G401.6 (cell line): ENCODE results near the gene BDP1.
"Not testable (repeated sequence)": the region's sequence is repeated elsewhere in the genome, so short reads cannot be mapped to it uniquely, and the experiment has no call there.

ENCODE experiments used
- FAIRE-seq: peaks from 2 replicates; lab custom pipeline; 2012; peaks lifted over from hg19 to GRCh38; lab: Jason Lieb, UNC

BDP1 gene, protein sequence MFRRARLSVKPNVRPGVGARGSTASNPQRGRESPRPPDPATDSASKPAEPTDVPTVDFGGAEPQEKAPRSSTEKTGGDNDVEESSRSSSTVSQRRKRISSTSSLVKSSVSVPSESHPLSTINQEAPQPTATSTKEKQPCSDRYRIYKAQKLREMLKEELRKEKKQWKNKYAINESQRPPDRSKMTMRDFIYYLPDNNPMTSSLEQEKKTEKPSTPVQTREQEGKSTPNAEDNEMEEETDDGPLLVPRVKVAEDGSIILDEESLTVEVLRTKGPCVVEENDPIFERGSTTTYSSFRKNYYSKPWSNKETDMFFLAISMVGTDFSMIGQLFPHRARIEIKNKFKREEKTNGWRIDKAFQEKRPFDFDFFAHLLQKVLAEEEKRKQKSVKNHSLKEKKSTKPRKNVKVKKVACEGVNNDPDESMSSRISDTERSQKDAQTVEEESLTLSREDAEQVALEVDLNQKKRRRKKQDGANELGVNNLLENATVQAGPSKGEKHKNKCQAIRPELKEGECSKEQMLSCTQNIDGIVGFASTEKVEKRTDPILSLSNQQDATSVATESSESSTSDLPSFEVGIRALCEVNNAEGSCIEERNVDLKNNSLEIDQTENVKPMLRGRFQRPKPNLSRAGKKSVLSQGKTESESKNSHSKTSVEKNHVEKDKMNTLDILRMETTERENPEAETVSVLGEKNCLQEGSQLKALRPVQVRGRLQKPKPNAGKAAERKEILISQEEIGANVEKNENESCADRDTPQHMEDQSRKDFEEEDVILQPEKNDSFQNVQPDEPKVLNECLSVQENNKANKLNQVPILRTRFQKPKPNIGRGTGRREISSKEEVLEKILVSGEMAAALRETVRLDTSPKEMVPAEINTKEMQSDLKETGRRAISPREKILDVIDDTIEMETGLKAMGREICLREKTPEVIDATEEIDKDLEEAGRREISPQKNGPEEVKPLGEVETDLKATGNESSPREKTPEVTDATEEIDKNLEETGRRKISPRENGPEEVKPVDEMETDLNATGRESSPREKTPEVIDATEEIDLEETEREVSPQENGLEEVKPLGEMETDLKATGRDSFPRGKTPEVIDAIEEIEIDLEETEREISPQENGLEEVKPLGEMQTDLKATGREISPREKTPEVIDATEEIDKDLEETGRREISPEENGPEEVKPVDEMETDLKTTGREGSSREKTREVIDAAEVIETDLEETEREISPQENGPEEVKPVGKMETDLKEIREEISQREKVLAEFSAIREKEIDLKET (N-terminal part only)

GRCh38 chr5:71455427-71456361, at the start of gene BDP1:
Gene BDP1, plus strand, starts transcription at chr5:71455651. Its CDS starts 227 bp downstream, at chr5:71455878.
- FAIRE-seq, result peak; percentile 73

- FAIRE-seq, result not testable (repeated sequence)
Observed at GRCh38 chr5:71410088-71410487, 45.4 kb upstream of the BDP1 start.

GRCh38 chr5:71415626-71416025, 39.8 kb upstream of the BDP1 start:
- not testable (repeated sequence) for FAIRE-seq

- FAIRE-seq, result not testable (repeated sequence)
Observed at GRCh38 chr5:71418026-71418425, 37.4 kb upstream of the BDP1 start.

- FAIRE-seq, result not testable (repeated sequence)
Observed at GRCh38 chr5:71421278-71421677, 34.2 kb upstream of the BDP1 start.

- not testable (repeated sequence) for FAIRE-seq
Observed at GRCh38 chr5:71423896-71424295, 31.6 kb upstream of the BDP1 start.

DNA sequence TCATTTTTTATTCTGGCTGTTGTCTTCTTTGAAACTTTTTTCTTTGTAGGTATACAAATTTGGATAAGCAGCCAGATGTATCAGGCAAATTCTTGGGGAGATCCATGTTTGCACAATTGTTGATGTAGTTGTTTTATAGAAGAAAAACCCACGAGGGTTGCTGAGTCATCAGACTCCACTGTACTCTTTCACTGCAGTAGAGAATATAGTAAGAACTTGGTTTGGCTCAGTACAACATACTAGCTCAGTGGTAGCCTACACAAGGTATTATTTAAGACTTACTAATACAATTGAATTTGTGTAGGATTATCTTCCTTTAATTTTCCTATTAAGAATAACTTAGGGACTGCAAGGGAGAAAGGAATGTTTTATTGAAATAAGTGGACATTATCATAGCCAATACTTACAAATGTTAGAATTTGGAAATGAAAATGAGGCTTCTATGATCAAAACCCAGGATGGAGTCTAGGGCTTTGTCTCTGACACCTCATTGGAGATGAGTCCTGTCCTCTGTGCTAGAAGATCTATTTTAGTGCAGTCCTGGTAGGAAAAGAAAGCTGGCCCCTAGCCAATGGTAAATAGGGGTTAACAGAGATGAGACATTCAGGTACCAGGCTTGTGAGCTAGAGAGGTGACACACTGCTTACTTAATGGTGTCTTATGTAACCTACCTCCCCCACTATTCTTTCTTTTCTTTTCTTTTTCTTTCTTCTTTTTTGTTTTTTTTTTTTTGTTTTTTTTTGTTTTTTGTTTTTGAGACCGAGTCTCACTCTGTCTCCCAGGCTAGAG, 28.6 kb upstream of the BDP1 start:
- not testable (repeated sequence) for FAIRE-seq

DNA sequence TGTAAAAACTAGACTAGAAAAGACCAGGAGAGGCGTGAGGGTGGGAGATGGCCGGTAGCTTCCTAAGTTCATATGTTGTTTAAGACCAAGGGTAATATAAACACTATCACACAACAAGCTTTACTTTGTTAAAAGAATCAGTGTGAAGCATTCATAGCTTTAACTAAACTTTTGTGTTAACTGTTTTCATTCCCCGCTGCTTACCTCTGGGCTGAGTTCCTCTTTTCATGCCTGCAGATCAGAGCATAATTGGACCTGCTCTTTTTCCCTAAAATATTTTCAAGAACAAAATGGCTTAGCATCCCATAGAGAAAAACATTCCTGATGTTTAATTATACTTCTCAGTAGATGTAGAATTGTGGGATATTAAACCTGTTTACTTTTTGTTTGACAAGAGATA, 23.0 kb upstream of the BDP1 start:
- FAIRE-seq, result not testable (repeated sequence)

DNA sequence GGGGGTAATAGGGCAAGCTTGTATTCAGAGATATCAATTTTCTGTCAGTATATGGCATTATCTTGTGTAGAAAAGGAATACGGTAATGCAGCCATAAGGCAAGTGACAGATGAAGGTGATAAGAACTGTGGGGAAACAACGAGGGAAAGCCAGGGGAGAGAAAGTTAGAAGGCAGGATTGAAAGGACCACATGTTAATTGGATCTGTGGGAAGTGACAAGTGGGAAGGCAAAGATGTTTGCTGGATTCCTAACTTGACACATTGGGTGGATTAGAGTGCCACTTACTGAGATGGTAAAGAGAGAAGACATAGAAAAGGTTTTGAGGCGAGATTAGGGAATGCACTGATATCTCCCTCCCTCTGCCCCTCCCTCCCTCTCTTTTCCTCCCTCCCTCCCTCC, 20.6 kb upstream of the BDP1 start:
- not testable (repeated sequence) for FAIRE-seq

GRCh38 chr5:71441564-71441963, 13.9 kb upstream of the BDP1 start:
- not testable (repeated sequence) for FAIRE-seq

DNA sequence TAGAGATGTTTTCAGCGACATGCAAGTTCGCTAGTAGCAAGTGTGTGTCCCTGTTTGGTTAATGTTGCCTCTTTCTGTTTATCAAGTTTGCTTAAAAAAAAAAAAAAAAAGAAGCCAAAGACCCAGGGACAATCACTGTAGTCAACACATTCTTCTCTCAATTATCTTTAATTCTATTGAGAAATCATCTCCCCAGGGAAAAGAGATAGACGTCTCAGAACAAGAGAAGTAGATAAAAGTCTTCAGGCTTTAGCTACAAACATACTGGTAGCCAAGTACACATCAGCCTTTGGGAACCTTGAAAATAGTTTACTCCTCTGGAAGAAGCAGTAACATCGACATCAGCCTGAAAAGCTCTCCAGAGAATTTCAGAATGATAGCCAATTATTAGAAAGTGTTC, 11.6 kb upstream of the BDP1 start:
- FAIRE-seq, result not testable (repeated sequence)

GRCh38 chr5:71445015-71445414, 10.4 kb upstream of the BDP1 start:
- not testable (repeated sequence) for FAIRE-seq

DNA sequence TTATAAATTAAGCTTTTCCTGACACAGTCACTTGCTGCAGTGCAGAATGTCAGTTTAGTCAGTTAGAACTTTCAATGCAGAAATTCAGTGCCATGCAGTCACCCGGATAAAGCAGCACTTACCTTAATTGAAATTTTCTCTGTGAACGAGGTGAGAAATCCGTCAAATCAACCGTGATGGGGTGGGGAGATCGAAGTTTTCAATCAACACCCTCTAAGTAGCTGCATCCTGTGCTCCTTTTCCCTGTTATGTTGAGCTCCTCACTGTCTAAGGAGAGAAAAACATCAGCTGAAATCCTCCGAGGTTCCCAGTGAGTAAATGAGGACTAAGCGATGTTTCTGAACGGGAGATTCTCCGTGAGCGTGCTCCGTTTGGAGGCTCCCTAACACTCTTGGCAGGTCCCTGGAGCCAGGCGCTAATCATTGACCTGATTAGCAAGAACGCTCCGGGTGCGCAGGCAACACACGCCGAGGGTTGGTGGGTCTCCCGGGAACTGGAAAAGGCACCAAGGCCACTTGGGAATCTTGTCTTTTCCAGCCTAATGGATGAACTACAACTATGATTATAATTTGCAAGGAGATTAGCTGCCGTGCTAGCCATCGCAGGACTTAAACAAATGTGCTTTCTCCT, 9.8 kb upstream of the BDP1 start:
- not testable (repeated sequence) for FAIRE-seq

DNA sequence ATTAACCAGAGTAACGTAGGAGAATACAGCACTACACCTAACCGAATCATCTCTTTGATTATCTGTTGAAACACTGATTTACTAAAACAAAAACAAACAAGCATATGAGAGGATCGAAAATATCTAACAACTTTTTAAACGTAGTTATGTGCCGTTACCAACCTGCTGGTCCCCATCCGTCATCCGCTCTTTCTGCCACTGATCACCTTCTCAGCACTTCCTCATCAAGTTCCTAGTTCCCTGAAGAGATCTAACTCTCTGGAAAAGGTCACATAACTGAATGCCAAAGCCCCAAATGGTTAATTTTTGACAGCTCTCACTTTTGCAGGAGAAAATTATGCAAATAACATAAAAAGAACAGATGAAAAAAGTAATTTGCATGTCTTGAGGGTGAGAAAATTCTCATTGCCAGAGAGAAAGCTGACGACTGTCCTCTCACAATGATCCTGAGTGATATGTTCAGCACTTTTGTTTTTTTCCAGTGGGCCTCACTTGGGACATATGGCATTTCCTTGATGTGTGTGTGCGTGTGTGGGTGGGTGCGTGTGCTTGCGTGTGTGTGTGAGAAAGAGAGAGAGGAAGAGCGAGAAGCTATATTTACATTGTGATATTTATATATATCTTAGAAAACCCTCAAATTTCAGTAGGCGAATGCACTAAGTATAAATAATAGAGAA, 8.8 kb upstream of the BDP1 start:
- FAIRE-seq, result not testable (repeated sequence)

GRCh38 chr5:71447218-71447808, 8.1 kb upstream of the BDP1 start:
- peak; percentile 76 for FAIRE-seq

- FAIRE-seq, result no peak
Observed at GRCh38 chr5:71452876-71453275, 2.6 kb upstream of the BDP1 start.

GRCh38 chr5:71454913-71455312, 538 bp upstream of the BDP1 start:
- FAIRE-seq, result no peak

DNA sequence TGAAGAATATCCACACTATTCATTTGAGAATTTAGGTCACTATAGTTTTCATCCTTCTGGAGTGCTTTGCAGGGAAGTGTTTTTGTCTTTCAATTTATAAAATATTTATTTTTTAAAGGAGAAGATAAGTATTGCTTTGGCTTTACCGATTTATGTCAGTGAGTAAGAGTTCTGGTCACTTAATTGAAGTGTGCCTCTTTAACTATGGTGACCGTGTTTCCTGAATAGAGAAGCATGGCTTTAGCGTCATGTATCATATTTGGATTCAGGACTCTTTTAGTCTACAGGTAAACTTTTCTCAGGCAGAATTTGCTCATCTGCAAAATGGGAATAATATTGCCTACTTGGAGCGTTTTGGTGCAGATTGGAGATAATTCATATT, 902 bp downstream of the BDP1 start:
- no peak for FAIRE-seq

- no peak for FAIRE-seq
Observed at GRCh38 chr5:71457106-71457505, 1.7 kb downstream of the BDP1 start.
